ENCODE data around the gene BBS1.

The BBS1 gene

DNA sequence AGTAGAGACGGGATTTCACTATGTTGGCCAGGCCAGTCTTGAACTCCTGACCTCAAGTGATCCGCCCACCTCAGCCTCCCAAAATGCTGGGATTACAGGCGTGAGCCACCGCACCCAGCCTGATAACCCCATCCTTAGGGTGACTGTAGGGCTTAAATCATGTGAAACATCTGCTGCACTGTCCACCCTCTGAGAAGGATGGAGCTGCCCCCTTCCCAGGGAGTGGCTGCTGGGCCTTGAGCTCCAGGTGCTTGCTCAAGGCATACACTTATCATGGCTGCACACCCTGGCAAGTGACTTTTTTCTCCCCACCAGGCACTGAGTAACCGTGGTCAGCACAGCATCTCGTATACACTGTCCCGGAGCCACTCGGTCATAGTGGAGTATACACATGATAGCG lies 38.4 kb upstream of the BBS1 start:
- TF ChIP-seq EP300 (IDR thresholded peaks at IDR 0.05; ENCODE audit: borderline replicate concordance) (no peak), NFIC (IDR thresholded peaks at IDR 0.05) (no peak), TEAD4 (IDR thresholded peaks at IDR 0.05) (no peak), RAD21 (IDR thresholded peaks at IDR 0.05; ENCODE audit: low read depth) (no peak), TCF12 (IDR thresholded peaks at IDR 0.05; ENCODE audit: low read depth) (no peak)

DNA sequence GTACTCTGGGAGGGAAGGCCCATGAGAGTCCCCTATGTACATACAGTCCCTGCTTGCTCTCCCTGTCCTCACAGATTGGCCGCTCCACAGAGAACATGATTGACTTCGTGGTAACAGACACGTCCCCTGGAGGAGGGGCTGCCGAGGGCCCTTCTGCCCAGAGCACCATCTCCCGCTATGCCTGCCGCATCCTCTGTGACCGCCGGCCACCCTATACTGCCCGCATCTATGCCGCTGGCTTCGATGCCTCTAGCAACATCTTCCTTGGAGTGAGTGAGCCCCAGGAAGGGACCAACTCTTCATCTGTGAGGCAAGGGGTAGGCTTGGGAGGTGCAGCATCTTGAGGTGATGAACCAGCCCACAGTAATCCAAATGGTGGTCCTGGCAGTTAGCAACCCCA lies 37.3 kb upstream of the BBS1 start:
- TF ChIP-seq TEAD4 (IDR thresholded peaks at IDR 0.05) (no peak), CREB1 (IDR thresholded peaks at IDR 0.05; ENCODE audit: low read depth) (no peak), TCF12 (IDR thresholded peaks at IDR 0.05; ENCODE audit: low read depth) (no peak), NFIC (IDR thresholded peaks at IDR 0.05) (no peak), FOXM1 (IDR thresholded peaks at IDR 0.05; ENCODE audit: borderline replicate concordance, low read depth) (no peak), EP300 (IDR thresholded peaks at IDR 0.05; ENCODE audit: borderline replicate concordance) (no peak), ZBTB7A (IDR thresholded peaks at IDR 0.05; ENCODE audit: low read depth) (no peak), YY1 (IDR thresholded peaks at IDR 0.05; ENCODE audit: low read depth) (no peak), TAF1 (IDR thresholded peaks at IDR 0.05; ENCODE audit: low read depth) (no peak), RAD21 (IDR thresholded peaks at IDR 0.05; ENCODE audit: low read depth) (no peak), CEBPB (IDR thresholded peaks at IDR 0.05) (no peak), EGR1 (IDR thresholded peaks at IDR 0.05) (no peak)
- TF ChIP-seq, protein P1, sequence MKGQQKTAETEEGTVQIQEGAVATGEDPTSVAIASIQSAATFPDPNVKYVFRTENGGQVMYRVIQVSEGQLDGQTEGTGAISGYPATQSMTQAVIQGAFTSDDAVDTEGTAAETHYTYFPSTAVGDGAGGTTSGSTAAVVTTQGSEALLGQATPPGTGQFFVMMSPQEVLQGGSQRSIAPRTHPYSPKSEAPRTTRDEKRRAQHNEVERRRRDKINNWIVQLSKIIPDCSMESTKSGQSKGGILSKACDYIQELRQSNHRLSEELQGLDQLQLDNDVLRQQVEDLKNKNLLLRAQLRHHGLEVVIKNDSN (IDR thresholded peaks at IDR 0.05), result no peak
- TF ChIP-seq, protein P2, sequence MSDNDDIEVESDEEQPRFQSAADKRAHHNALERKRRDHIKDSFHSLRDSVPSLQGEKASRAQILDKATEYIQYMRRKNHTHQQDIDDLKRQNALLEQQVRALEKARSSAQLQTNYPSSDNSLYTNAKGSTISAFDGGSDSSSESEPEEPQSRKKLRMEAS (IDR thresholded peaks at IDR 0.05), result no peak
- TF ChIP-seq, protein P3, sequence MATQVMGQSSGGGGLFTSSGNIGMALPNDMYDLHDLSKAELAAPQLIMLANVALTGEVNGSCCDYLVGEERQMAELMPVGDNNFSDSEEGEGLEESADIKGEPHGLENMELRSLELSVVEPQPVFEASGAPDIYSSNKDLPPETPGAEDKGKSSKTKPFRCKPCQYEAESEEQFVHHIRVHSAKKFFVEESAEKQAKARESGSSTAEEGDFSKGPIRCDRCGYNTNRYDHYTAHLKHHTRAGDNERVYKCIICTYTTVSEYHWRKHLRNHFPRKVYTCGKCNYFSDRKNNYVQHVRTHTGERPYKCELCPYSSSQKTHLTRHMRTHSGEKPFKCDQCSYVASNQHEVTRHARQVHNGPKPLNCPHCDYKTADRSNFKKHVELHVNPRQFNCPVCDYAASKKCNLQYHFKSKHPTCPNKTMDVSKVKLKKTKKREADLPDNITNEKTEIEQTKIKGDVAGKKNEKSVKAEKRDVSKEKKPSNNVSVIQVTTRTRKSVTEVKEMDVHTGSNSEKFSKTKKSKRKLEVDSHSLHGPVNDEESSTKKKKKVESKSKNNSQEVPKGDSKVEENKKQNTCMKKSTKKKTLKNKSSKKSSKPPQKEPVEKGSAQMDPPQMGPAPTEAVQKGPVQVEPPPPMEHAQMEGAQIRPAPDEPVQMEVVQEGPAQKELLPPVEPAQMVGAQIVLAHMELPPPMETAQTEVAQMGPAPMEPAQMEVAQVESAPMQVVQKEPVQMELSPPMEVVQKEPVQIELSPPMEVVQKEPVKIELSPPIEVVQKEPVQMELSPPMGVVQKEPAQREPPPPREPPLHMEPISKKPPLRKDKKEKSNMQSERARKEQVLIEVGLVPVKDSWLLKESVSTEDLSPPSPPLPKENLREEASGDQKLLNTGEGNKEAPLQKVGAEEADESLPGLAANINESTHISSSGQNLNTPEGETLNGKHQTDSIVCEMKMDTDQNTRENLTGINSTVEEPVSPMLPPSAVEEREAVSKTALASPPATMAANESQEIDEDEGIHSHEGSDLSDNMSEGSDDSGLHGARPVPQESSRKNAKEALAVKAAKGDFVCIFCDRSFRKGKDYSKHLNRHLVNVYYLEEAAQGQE (IDR thresholded peaks at IDR 0.05; ENCODE audit: low read depth), result no peak

DNA sequence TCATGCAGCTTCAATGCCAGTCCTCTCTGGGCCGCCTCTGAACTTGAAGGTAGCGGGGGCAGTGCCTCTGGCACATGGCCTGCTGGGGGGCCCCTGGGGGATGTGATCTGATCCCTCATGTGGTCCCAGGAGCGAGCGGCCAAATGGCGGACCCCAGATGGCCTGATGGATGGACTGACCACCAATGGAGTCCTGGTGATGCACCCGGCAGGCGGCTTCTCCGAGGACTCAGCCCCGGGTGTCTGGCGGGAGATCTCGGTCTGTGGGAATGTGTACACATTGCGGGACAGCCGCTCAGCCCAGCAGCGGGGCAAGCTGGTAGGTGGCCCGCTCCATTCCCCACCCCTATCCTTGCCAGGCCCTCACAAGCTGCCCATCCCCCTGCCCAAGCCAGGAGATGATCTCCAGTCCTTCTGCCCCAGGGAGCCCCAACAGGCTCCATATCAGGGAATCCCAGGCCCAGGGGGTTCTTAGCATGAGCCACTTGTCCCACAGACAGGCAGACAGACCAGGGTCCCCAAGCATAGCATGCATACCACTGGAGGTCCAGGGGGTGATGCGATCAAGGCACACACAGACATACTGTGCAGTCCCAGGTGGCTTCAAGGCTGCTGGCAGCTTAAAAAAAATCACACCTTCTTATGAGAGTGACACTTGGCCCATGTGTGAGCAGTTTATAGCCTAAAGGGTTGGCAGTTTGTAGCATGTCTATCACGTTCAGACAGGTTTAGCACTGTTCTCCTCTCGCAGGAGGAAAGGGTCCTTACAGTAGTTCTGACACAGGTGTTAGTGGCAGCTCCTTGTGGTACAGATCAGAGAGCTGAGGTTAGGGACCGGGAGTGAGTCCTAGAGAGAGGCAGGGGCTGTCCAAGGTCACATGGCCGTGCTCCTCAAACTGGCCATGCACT lies 36.6 kb upstream of the BBS1 start:
- no peak for TF ChIP-seq EP300 (IDR thresholded peaks at IDR 0.05; ENCODE audit: borderline replicate concordance)

DNA sequence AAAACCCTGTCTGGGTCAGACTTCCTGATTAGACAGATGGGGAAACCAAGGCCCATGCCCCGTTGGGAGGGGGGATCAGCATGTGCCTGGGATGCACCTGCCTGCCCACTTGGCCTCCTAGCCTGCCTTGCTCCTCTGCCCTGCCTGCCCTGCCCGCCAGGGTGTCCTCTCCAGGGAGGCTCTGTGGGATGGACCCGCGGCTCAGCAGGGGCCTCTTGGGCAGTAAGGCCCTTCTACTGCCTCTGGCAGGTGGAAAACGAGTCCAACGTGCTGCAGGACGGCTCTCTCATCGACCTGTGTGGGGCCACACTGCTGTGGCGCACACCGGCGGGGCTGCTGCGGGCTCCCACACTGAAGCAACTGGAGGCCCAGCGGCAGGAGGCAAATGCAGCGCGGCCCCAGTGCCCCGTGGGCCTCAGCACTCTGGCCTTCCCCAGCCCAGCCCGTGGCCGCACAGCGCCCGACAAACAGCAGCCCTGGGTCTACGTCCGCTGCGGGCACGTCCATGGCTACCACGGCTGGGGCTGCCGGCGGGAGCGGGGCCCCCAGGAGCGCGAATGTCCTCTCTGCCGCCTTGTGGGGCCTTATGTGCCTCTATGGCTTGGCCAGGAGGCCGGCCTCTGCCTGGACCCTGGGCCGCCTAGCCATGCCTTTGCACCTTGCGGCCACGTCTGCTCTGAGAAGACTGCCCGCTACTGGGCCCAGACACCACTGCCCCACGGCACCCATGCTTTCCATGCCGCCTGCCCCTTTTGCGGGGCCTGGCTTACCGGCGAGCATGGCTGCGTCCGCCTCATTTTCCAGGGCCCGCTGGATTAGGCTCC lies 34.9 kb upstream of the BBS1 start:
- TF ChIP-seq TAF1 (IDR thresholded peaks at IDR 0.05; ENCODE audit: low read depth) (no peak), YY1 (IDR thresholded peaks at IDR 0.05; ENCODE audit: low read depth) (no peak), RAD21 (IDR thresholded peaks at IDR 0.05; ENCODE audit: low read depth) (no peak), CREB1 (IDR thresholded peaks at IDR 0.05; ENCODE audit: low read depth) (no peak), CEBPB (IDR thresholded peaks at IDR 0.05) (no peak), EGR1 (IDR thresholded peaks at IDR 0.05) (no peak)

DNA sequence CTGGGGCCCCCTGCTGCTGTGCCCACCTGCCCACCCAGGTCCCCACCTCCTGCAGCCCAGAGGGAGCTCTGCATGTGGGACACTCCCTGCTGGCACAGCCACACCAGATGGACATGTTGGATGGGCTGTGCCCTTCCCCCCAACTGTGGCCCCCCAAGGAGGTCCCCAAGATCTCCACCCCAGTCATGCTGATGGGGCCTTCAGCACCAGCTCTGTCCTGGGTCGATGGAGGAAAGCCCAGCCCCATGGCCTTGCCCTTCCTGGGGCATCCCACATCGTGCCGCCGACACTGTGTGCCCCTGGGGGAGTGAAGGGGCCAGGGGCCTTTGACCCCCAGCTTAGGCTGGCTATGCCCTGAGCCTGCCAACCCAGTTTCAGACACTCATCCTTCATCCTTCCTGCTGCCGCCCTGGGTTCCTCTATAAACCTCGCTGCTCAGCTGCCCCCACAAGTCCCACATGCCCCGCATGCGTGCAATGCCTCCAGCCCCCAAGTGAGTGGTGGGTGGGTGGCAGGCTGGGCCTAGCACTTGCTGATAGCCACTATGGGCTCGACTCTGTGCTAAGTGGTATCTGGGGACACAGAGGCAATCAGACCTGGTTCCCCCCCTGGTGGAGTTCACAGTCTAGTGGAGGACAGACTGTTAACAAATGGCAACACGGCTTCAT lies 34.1 kb upstream of the BBS1 start:
- TF ChIP-seq, protein P1 (IDR thresholded peaks at IDR 0.05), result no peak
- TF ChIP-seq EGR1 (IDR thresholded peaks at IDR 0.05), result no peak
- TF ChIP-seq, protein P2 (IDR thresholded peaks at IDR 0.05), result no peak
- TF ChIP-seq CEBPB (IDR thresholded peaks at IDR 0.05), result no peak
- no peak for TF ChIP-seq YY1 (IDR thresholded peaks at IDR 0.05; ENCODE audit: low read depth)
- TF ChIP-seq, protein P3 (IDR thresholded peaks at IDR 0.05; ENCODE audit: low read depth), result no peak
- no peak for TF ChIP-seq EP300 (IDR thresholded peaks at IDR 0.05; ENCODE audit: borderline replicate concordance)
- TF ChIP-seq FOXM1 (IDR thresholded peaks at IDR 0.05; ENCODE audit: borderline replicate concordance, low read depth), result no peak
- no peak for TF ChIP-seq RAD21 (IDR thresholded peaks at IDR 0.05; ENCODE audit: low read depth)
- no peak for TF ChIP-seq TAF1 (IDR thresholded peaks at IDR 0.05; ENCODE audit: low read depth)
- no peak for TF ChIP-seq TCF12 (IDR thresholded peaks at IDR 0.05; ENCODE audit: low read depth)
- no peak for TF ChIP-seq CREB1 (IDR thresholded peaks at IDR 0.05; ENCODE audit: low read depth)
- TF ChIP-seq TEAD4 (IDR thresholded peaks at IDR 0.05), result no peak
- TF ChIP-seq NFIC (IDR thresholded peaks at IDR 0.05), result no peak
- TF ChIP-seq ZBTB7A (IDR thresholded peaks at IDR 0.05; ENCODE audit: low read depth), result no peak

All from Ishikawa (cell line).